Measurements from ENCODE around the gene STAM2.
A peak's percentile ranks its signal among the peaks of the same experiment; 100 is the strongest.
"Not testable (repeated sequence)": the region's sequence is repeated elsewhere in the genome, so short reads cannot be mapped to it uniquely, and the experiment has no call there.

STAM2 gene

GRCh38 chr2:152161598-152161997 is 14.0 kb downstream of the STAM2 start:
- H3K4me3 ChIP-seq (replicated peaks; ENCODE audit: low read depth, low read length): no peak overlapping the region
- no peaks in the 10 kb centered on the region for H3K27me3 ChIP-seq (replicated peaks; ENCODE audit: control insufficient read depth, insufficient read depth, low read length)
- DNase-seq (ENCODE audit: extremely low read depth, insufficient read length): no peak
- H3K36me3 ChIP-seq (ENCODE audit: control insufficient read depth, insufficient read depth, low read length): no peaks in the 10 kb centered on the region
- TF ChIP-seq, protein P1, sequence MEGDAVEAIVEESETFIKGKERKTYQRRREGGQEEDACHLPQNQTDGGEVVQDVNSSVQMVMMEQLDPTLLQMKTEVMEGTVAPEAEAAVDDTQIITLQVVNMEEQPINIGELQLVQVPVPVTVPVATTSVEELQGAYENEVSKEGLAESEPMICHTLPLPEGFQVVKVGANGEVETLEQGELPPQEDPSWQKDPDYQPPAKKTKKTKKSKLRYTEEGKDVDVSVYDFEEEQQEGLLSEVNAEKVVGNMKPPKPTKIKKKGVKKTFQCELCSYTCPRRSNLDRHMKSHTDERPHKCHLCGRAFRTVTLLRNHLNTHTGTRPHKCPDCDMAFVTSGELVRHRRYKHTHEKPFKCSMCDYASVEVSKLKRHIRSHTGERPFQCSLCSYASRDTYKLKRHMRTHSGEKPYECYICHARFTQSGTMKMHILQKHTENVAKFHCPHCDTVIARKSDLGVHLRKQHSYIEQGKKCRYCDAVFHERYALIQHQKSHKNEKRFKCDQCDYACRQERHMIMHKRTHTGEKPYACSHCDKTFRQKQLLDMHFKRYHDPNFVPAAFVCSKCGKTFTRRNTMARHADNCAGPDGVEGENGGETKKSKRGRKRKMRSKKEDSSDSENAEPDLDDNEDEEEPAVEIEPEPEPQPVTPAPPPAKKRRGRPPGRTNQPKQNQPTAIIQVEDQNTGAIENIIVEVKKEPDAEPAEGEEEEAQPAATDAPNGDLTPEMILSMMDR (IDR thresholded peaks at IDR 0.05; ENCODE audit: insufficient read depth, low read length, poor library complexity, severe bottlenecking): no peak

- H3K36me3 ChIP-seq (ENCODE audit: control insufficient read depth, insufficient read depth, low read length); H3K27me3 ChIP-seq (replicated peaks; ENCODE audit: control insufficient read depth, insufficient read depth, low read length); H3K4me3 ChIP-seq (replicated peaks; ENCODE audit: low read depth, low read length); DNase-seq (ENCODE audit: extremely low read depth, insufficient read length): not testable (repeated sequence)
Measured at GRCh38 chr2:152160378-152160777, 15.2 kb downstream of the STAM2 start.

DNA sequence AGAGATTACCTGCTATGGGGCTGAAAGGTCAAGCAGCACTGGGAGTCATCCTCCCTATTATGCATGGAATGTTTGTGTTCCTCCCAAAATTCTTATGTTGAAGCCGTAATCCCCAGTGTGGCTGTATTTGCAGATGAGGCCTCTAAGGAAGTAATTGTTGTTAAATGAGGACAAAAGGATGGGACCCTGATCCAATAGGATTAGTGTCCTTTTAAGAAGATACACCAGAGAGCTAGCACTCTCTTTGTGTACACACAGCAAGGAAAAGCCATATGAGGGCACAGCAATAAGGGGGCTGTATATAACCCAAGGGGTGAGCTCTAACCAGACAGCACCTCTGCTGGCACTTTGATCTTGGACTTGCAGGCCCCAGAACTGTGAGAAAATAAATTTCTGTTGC is 18.3 kb downstream of the STAM2 start:
- no peaks in the 10 kb centered on the region for H3K27me3 ChIP-seq (replicated peaks; ENCODE audit: control insufficient read depth, insufficient read depth, low read length)
- H3K36me3 ChIP-seq (ENCODE audit: control insufficient read depth, insufficient read depth, low read length): no peaks in the 10 kb centered on the region
- DNase-seq (ENCODE audit: extremely low read depth, insufficient read length): no peak
- TF ChIP-seq, protein P1 (IDR thresholded peaks at IDR 0.05; ENCODE audit: insufficient read depth, low read length, poor library complexity, severe bottlenecking): no peak
- no peak overlapping the region for H3K4me3 ChIP-seq (replicated peaks; ENCODE audit: low read depth, low read length)

- TF ChIP-seq, protein P1 (IDR thresholded peaks at IDR 0.05; ENCODE audit: insufficient read depth, low read length, poor library complexity, severe bottlenecking): no peak
- no peaks in the 10 kb centered on the region for H3K36me3 ChIP-seq (ENCODE audit: control insufficient read depth, insufficient read depth, low read length)
- no peak for DNase-seq (ENCODE audit: extremely low read depth, insufficient read length)
- H3K4me3 ChIP-seq (replicated peaks; ENCODE audit: low read depth, low read length): no peak overlapping the region
- H3K27me3 ChIP-seq (replicated peaks; ENCODE audit: control insufficient read depth, insufficient read depth, low read length): no peaks in the 10 kb centered on the region
Measured at GRCh38 chr2:152155209-152155608, 20.4 kb downstream of the STAM2 start.

- no peaks in the 10 kb centered on the region for H3K36me3 ChIP-seq (ENCODE audit: control insufficient read depth, insufficient read depth, low read length)
- H3K27me3 ChIP-seq (replicated peaks; ENCODE audit: control insufficient read depth, insufficient read depth, low read length): no peaks in the 10 kb centered on the region
- H3K4me3 ChIP-seq (replicated peaks; ENCODE audit: low read depth, low read length): no peak overlapping the region
- TF ChIP-seq, protein P1 (IDR thresholded peaks at IDR 0.05; ENCODE audit: insufficient read depth, low read length, poor library complexity, severe bottlenecking): no peak
- DNase-seq (ENCODE audit: extremely low read depth, insufficient read length): no peak
Measured at GRCh38 chr2:152154462-152154861, 21.1 kb downstream of the STAM2 start.

DNA sequence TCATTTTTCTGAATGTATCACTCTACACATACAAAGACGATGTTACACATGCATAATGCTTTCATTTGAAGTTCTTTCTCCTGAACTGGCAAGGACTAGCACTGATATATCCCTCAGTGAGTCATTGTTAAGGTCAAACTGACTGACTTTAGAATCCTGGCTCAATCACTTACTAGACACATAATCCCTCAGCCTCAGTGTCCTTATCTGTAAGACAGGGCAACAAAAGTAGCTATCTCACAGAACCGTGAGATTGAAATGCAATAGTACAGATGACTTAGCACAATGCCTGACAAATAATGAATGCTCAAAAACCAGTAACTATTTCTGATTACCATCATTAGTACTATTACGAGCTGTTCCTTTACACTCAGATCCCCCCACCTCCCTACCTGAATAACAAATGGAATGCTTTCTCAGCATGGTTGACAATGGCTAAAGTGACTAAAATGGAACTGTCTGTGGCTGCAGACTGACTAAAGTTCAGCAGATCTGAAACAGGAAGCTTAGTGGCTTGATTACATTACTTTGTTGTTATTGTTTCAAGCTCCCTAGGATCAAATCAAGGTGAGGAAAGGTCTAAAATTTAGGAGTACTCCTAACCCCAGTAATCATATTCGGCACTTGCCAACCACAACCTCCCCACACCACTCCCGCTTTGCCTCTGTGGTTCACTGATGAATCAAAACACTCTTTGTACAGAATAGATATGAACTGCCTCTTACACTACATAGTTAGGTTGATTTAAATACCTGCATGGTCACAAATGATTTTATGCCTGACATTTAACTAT is 40.9 kb downstream of the STAM2 start:
- DNase-seq (ENCODE audit: extremely low read depth, insufficient read length): peak; percentile 9
- TF ChIP-seq, protein P1 (IDR thresholded peaks at IDR 0.05; ENCODE audit: insufficient read depth, low read length, poor library complexity, severe bottlenecking): no peak
- H3K4me3 ChIP-seq (replicated peaks; ENCODE audit: low read depth, low read length): no peak overlapping the region
- no peaks in the 10 kb centered on the region for H3K27me3 ChIP-seq (replicated peaks; ENCODE audit: control insufficient read depth, insufficient read depth, low read length)
- no peaks in the 10 kb centered on the region; the same call in none of the 2 replicates for H3K36me3 ChIP-seq (ENCODE audit: control insufficient read depth, insufficient read depth, low read length)

Data from GM06990 (cell line).